Inferior parietal cortex (tissue), 1 donor: ENCODE results near the gene BCL2L1.
A peak's percentile ranks its signal among the peaks of the same experiment; 100 is the strongest.

Experiments
- DNase-seq: peaks from one replicate; pipeline ENCODE4 v3.0.0-alpha.2; 2016; ENCODE audit errors: extremely low spot score

BCL2L1 gene

GRCh38 chr20:31723319-31724078, 831 bp upstream of the BCL2L1 start:
- peak; percentile 97 for DNase-seq

- no peak for DNase-seq
Observed at GRCh38 chr20:31723069-31723318, 326 bp upstream of the BCL2L1 start.

- DNase-seq = no peak
Observed at GRCh38 chr20:31721408-31722256, 1.0 kb downstream of the BCL2L1 start.

GRCh38 chr20:31720486-31721407, 1.9 kb downstream of the BCL2L1 start:
- DNase-seq = no peak

GRCh38 chr20:31719644-31720485, 2.8 kb downstream of the BCL2L1 start:
- no peak for DNase-seq

- DNase-seq = no peak
Observed at GRCh38 chr20:31718952-31719643, 3.6 kb downstream of the BCL2L1 start.

- no peak for DNase-seq
Observed at GRCh38 chr20:31717478-31718201, 5.0 kb downstream of the BCL2L1 start.

- DNase-seq = no peak
Observed at GRCh38 chr20:31716818-31717477, 5.7 kb downstream of the BCL2L1 start.

- no peak for DNase-seq
Observed at GRCh38 chr20:31716351-31716750, 6.3 kb downstream of the BCL2L1 start.

- no peak for DNase-seq
Observed at GRCh38 chr20:31715766-31716165, 6.9 kb downstream of the BCL2L1 start.

GRCh38 chr20:31713312-31714273, 9.1 kb downstream of the BCL2L1 start:
- DNase-seq = no peak

- DNase-seq = peak; percentile 86
Observed at GRCh38 chr20:31712564-31713311, 9.9 kb downstream of the BCL2L1 start.

- DNase-seq = peak; percentile 70
Observed at GRCh38 chr20:31712112-31712553, 10.5 kb downstream of the BCL2L1 start.

GRCh38 chr20:31711179-31712111, 11.2 kb downstream of the BCL2L1 start:
- DNase-seq = no peak

- no peak for DNase-seq
Observed at GRCh38 chr20:31710423-31711108, 12.1 kb downstream of the BCL2L1 start.

GRCh38 chr20:31709939-31710338, 12.7 kb downstream of the BCL2L1 start:
- DNase-seq = no peak
